Suprapubic skin (tissue), 4 donors: ENCODE results near the gene PHYHD1. TPM values are rescaled to one million over a fixed set of nuclear protein-coding genes. Genes with fewer than 3 reads are reported as not detected.

Experiments
- DNase-seq, 2 donors: peaks; one replicate each; pipeline ENCODE4 v3.0.0-alpha.2; 2019; ENCODE audit warnings: low spot score in 2 of 2
- H3K27ac ChIP-seq: fragments of 200-600 bp; sonication (generic); one replicate; pipeline ENCODE4 v1.5.1; 2019
- H3K27me3 ChIP-seq: fragments of 200-600 bp; sonication (generic); one replicate; pipeline ENCODE4 v1.5.1; 2019
- H3K36me3 ChIP-seq: fragments of 200-600 bp; sonication (generic); one replicate; pipeline ENCODE4 v1.5.1; 2019
- H3K4me1 ChIP-seq: fragments of 200-600 bp; sonication (generic); one replicate; pipeline ENCODE4 v1.5.1; 2019
- H3K4me3 ChIP-seq: fragments of 200-600 bp; sonication (generic); one replicate; pipeline ENCODE4 v1.5.1; 2019; ENCODE audit warnings: mild to moderate bottlenecking
- H3K9me3 ChIP-seq: fragments of 200-600 bp; sonication (generic); one replicate; pipeline ENCODE4 v1.5.1; 2019
- EP300 ChIP-seq: sonication (generic); formaldehyde crosslinking; IDR thresholded peaks from one replicate; pipeline ENCODE4 v1.6.1; 2017; ENCODE audit warnings: antibody characterized with exemption
- POLR2A ChIP-seq, 2 donors: fragments of 450-650 bp; IDR thresholded peaks; one replicate each; pipeline ENCODE4 v1.6.1; 2017; ENCODE audit warnings: antibody characterized with exemption in 2 of 2, mild to moderate bottlenecking in 2 of 2, moderate library complexity in 2 of 2
- POLR2AphosphoS5 ChIP-seq, 3 donors: sonication (generic); formaldehyde crosslinking; IDR thresholded peaks; one replicate each; pipeline ENCODE4 v1.6.1; 2017; ENCODE audit warnings: antibody characterized with exemption in 3 of 3
- WGBS: methylation state at CpG from one replicate; pipeline ENCODE4 v1.1.5; 2018; 5-methylcytosine and 5-hydroxymethylcytosine counted together
- total RNA-seq, 4 donors: library from RNA; depleted of rRNA; stranded (reverse); fragments of >200 nt; gene quantifications; one replicate each; pipeline ENCODE4 v1.1.0, GENCODE V29; 2016
- TF ChIP-seq, protein P1 (sequence below), 2 donors: fragments of 200-600 bp in 1 of 2; fragments of 450-650 bp in 1 of 2; sonication (generic) in 1 of 2; IDR thresholded peaks; one replicate each; pipeline ENCODE4 v1.5.1; 2016 to 2019; ENCODE audit warnings: antibody characterized with exemption in 2 of 2, mild to moderate bottlenecking in 1 of 2, moderate library complexity in 1 of 2

The PHYHD1 gene
- total RNA-seq, 4 donors from 2014 or later = 39.1 to 73.5 (median 49.5) TPM

DNA sequence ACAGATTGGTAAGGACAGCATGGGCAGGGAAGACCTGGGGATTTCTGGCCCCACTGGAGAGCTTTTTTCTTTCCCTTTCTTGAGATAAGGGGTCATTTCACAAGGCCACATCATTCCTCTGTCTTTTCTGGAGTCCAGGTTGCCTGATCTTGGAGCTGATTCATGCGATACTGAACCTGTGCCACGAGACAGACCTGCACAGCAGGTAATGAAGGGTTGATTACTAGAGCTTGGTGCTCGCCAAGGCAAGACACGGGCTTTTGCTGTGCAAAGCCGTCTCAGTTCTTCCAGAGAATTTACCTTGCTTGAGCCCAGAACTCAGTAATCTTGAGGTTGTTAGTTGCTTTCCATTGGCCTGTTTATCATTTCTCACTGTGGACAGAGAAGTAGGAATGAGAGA lies 65.9 kb downstream of the PHYHD1 start:
- WGBS = 66% methylated on average over 5 of the region's 5 CpGs
- no peaks in the 10 kb centered on the region for H3K27me3 ChIP-seq
- TF ChIP-seq, protein P1, sequence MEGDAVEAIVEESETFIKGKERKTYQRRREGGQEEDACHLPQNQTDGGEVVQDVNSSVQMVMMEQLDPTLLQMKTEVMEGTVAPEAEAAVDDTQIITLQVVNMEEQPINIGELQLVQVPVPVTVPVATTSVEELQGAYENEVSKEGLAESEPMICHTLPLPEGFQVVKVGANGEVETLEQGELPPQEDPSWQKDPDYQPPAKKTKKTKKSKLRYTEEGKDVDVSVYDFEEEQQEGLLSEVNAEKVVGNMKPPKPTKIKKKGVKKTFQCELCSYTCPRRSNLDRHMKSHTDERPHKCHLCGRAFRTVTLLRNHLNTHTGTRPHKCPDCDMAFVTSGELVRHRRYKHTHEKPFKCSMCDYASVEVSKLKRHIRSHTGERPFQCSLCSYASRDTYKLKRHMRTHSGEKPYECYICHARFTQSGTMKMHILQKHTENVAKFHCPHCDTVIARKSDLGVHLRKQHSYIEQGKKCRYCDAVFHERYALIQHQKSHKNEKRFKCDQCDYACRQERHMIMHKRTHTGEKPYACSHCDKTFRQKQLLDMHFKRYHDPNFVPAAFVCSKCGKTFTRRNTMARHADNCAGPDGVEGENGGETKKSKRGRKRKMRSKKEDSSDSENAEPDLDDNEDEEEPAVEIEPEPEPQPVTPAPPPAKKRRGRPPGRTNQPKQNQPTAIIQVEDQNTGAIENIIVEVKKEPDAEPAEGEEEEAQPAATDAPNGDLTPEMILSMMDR (IDR thresholded peaks at IDR 0.05) = no peak
- TF ChIP-seq POLR2AphosphoS5 (IDR thresholded peaks at IDR 0.05) (no peak), POLR2A (IDR thresholded peaks at IDR 0.05) (no peak), EP300 (no peak)
- no peak overlapping the region for H3K4me3 ChIP-seq
- peaks cover 13% of the 10 kb centered on the region for H3K4me1 ChIP-seq
- H3K36me3 ChIP-seq = peaks cover 89% of the 10 kb centered on the region
- DNase-seq = no peak
- no peaks in the 10 kb centered on the region for H3K9me3 ChIP-seq
- H3K27ac ChIP-seq = no peak overlapping the region

DNA sequence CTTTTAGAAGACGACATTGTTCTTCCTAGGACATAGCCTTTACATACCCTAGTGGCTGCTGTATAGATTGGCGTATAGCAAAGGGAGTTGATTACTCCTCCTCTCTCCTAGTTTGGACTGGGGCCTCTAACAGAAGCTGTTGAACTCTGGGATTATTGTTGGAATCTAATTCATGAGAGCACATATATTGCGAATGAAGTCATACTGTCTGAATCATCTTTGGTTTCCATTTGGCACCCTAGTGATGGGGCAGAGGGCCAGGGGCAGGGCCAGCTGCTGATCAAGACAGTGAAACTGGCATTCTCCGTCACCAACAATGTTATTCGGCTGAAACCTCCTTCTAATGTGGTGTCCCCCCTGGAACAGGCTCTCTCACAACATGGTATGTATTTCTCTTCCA lies 67.0 kb downstream of the PHYHD1 start:
- no peaks in the 10 kb centered on the region for H3K9me3 ChIP-seq
- no peak overlapping the region for H3K4me3 ChIP-seq
- H3K27ac ChIP-seq = peak overlapping the region; percentile 51
- H3K36me3 ChIP-seq = peaks cover 85% of the 10 kb centered on the region
- DNase-seq = no peak
- H3K27me3 ChIP-seq = no peaks in the 10 kb centered on the region
- H3K4me1 ChIP-seq = peaks cover 13% of the 10 kb centered on the region
- TF ChIP-seq POLR2AphosphoS5 (IDR thresholded peaks at IDR 0.05) = no peak
- TF ChIP-seq POLR2A (IDR thresholded peaks at IDR 0.05) = no peak
- TF ChIP-seq, protein P1 (IDR thresholded peaks at IDR 0.05) = no peak
- TF ChIP-seq EP300 = no peak
- WGBS = 47% methylated on average over 5 of the region's 5 CpGs

Other genes with a start within 250 kb of the PHYHD1 start
- gene SET, start 231.8 kb upstream of the PHYHD1 start, total RNA-seq = 100 to 1,000 TPM; 101 to 166 (median 161) TPM
- gene PKN3, start 218.5 kb upstream of the PHYHD1 start, total RNA-seq = 1 to 10 TPM; 3.4 to 6.0 (median 4.4) TPM
- gene ZDHHC12, start 196.9 kb upstream of the PHYHD1 start, total RNA-seq = 10 to 100 TPM; 31.5 to 90.5 (median 75.0) TPM
- gene ZER1, start 149.1 kb upstream of the PHYHD1 start, total RNA-seq = 10 to 100 TPM; 53.7 to 75.3 (median 67.7) TPM
- gene TBC1D13, start 133.7 kb upstream of the PHYHD1 start, total RNA-seq = 10 to 100 TPM; 11.9 to 27.8 (median 20.0) TPM
- gene ENDOG, start 102.5 kb upstream of the PHYHD1 start, total RNA-seq = 10 to 100 TPM; 11.5 to 34.0 (median 21.6) TPM
- gene SPOUT1, start 91.2 kb upstream of the PHYHD1 start, total RNA-seq = 10 to 100 TPM; 44.2 to 97.4 (median 79.4) TPM
- gene KYAT1, start 39.0 kb upstream of the PHYHD1 start, total RNA-seq = 10 to 100 TPM; 10.6 to 17.1 (median 14.6) TPM
- 100 to 1,000 TPM in 3 of 4 donors, 10 to 100 TPM in 1; 77.3 to 127 (median 108) TPM for gene LRRC8A, start 38.8 kb upstream of the PHYHD1 start, total RNA-seq
- 10 to 100 TPM in 3 of 4 donors, 1 to 10 TPM in 1; 5.2 to 12.7 (median 10.8) TPM for gene DOLK, start 26.6 kb downstream of the PHYHD1 start, total RNA-seq
- gene NUP188, start 26.7 kb downstream of the PHYHD1 start, total RNA-seq = 100 to 1,000 TPM in 1 of 4 donors, 10 to 100 TPM in 3; 53.6 to 104 (median 60.6) TPM
- 100 to 1,000 TPM; 193 to 331 (median 258) TPM for gene SH3GLB2, start 107.3 kb downstream of the PHYHD1 start, total RNA-seq
- 10 to 100 TPM; 28.3 to 44.3 (median 39.7) TPM for gene MIGA2, start 115.6 kb downstream of the PHYHD1 start, total RNA-seq
- 10 to 100 TPM in 1 of 4 donors, 1 to 10 TPM in 3; 7.8 to 11.1 (median 9.8) TPM for gene DOLPP1, start 160.1 kb downstream of the PHYHD1 start, total RNA-seq
- gene CRAT, start 189.8 kb downstream of the PHYHD1 start, total RNA-seq = 100 to 1,000 TPM in 1 of 4 donors, 10 to 100 TPM in 3; 27.4 to 156 (median 42.8) TPM
- 100 to 1,000 TPM in 1 of 4 donors, 10 to 100 TPM in 3; 59.1 to 108 (median 83.8) TPM for gene PTPA, start 190.4 kb downstream of the PHYHD1 start, total RNA-seq